HG03442 (cell line): ENCODE measurements around the gene NCKAP5.
"Not testable (repeated sequence)": the region's sequence is repeated elsewhere in the genome, so short reads cannot be mapped to it uniquely, and the experiment has no call there.

Source experiments
- ATAC-seq: cut with Tn5 transposase; IDR thresholded peaks from one replicate; pipeline ENCODE4 v1.9.1; 2021; ENCODE audit warnings: mild to moderate bottlenecking, moderate library complexity; ENCODE audit not compliant: unreplicated experiment

NCKAP5 gene

GRCh38 chr2:132860220-132860619, 708.0 kb downstream of the NCKAP5 start:
- no peak for ATAC-seq

- ATAC-seq = no peak
Measured at GRCh38 chr2:132859590-132859989, 708.7 kb downstream of the NCKAP5 start.

GRCh38 chr2:132857319-132857718, 710.9 kb downstream of the NCKAP5 start:
- no peak for ATAC-seq

DNA sequence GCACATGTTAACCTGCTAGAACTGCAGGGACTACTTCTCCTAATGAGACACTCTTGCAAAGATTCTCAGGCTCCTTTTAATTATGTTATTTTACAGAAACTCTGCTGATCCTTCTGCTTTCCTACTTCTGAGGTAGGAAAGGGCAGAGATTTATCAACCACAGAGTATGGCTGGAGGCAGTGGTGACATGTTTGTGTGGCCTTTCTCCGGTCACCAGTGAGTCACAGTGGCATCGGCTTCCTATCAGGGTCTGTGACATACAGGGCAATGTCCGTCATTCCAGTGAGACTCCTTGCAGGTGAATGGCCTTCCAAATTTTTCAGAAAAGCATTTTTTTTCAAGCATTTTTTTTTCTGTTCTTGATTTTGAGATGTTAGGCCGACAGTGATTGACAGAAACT, 717.6 kb downstream of the NCKAP5 start:
- ATAC-seq = no peak

- ATAC-seq = no peak
Measured at GRCh38 chr2:132849118-132849517, 719.1 kb downstream of the NCKAP5 start.

- ATAC-seq = no peak
Measured at GRCh38 chr2:132845339-132845738, 722.9 kb downstream of the NCKAP5 start.

- no peak for ATAC-seq
Measured at GRCh38 chr2:132844585-132844984, 723.7 kb downstream of the NCKAP5 start.

- ATAC-seq = no peak
Measured at GRCh38 chr2:132837769-132838168, 730.5 kb downstream of the NCKAP5 start.

DNA sequence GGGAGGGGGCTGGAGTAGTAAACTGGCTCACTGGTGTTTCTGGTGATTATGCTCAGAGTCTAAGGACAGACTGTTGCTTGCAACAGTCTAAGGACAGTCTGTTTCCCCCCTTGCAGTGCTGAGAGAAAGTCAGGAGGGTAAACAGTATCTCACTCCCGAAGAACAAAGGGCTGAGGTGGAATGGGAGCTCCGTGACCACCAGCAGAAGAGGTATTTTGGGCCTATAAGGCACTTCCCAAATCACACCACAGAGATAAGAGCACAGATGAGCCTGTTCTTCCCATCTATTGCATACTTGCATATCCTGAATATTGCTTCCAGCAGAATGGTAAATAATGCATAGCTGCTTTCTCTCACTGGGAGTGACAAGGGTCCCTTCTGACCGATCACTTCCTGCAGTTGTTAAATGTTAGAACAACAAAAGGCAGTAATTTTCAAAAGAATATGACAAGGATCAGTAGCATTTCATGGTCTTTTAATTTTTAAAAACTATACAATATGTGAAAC, 737.9 kb downstream of the NCKAP5 start:
- no peak for ATAC-seq

DNA sequence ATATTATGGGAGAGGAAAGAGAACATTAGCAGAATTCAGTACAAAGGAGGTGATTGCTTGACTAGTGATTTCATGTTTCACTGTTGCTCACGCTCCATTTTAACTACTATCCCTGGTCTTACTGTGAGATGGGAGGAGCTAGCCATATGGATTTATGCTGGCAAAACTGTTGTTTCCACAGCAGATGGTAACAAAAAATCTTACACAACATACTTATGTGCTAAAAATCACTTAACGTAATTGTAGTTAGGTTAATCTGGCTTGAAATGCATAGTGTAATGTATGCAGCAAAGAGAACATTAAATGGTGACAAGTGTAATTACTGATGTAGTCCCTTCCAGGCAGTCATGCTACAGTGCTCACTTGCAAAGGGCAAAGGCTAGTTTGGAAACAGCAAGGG, 742.7 kb downstream of the NCKAP5 start:
- ATAC-seq = no peak

- ATAC-seq = no peak
Measured at GRCh38 chr2:132824716-132825115, 743.5 kb downstream of the NCKAP5 start.

GRCh38 chr2:132816234-132816633, 752.0 kb downstream of the NCKAP5 start:
- no peak for ATAC-seq

GRCh38 chr2:132815516-132815915, 752.7 kb downstream of the NCKAP5 start:
- no peak for ATAC-seq

GRCh38 chr2:132814651-132815050, 753.6 kb downstream of the NCKAP5 start:
- no peak for ATAC-seq

GRCh38 chr2:132813422-132813821, 754.8 kb downstream of the NCKAP5 start:
- no peak for ATAC-seq

- ATAC-seq = no peak
Measured at GRCh38 chr2:132811148-132811915, 756.9 kb downstream of the NCKAP5 start.

DNA sequence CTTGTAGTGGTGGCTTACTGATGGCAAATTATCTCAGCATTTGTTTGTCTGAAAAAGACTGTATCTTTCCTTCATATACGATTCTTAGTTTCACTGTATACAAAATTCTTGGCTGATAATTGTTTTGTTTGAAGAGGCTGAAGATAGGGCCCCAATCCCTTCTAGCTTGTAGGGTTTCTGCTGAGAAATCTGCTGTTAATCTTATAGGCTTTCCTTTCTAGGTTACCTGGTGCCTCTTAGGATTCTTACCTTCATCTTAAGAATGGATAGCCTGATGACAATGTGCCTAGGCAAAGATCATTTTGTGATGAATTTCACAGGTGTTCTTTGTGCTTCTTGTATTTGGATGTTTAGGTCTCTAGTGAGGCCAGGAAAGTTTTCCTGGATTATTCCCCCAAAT, 758.3 kb downstream of the NCKAP5 start:
- not testable (repeated sequence) for ATAC-seq

DNA sequence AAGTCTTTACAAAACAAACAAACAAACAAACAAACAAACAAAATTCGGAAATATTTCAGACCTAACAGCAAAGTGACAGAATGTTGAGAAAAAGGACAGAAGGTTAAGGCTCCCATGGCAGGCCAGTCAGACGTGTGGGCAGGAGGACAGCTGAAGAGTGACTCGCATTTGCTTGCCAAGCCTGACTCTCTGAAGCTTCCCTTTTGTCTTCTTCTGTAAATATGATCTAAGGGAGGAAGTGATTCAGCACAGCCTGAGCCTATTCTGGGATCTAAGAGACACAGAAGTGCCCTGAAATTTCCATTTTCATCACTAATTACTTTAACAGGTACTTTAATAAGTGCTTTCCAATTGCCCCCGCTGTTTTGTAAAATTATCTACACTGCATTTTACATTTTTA, 764.2 kb downstream of the NCKAP5 start:
- ATAC-seq = no peak

DNA sequence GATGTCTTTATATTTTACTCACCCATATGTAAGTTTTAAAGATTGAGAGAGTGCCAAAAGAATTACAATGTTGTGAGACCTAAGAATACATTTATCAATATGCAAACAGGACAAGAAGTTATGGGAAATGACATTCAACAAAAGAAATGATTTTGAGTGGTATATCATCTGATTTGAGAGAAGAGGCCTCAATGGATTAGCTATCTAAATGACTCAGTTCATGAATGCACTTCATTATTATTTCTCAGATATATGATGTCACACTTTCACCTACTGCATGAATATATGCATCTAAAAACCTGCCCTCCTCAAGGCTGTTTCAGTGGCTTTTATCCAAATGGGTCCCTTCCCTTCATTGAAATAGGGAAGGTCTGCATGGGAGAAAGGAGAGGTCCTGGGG, 769.9 kb downstream of the NCKAP5 start:
- ATAC-seq = no peak

DNA sequence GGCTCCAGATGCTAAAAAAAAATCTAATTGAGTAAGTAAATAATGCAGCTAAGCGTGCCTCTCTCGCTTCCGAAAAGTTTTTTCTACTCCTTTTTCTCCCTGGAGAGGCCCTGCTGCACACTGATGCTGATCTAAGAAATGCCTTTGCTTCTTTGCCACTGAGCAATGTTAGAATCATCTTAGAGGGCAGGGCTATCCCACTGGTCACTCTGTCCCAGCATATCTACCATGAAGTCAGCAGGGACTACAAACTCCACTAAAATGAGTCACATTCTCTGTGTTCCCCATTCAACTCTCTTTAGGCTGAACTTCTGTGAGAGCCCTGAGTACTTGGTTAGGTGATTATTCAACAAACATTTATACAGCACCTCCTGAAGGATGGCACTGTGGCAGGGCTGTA, 770.7 kb downstream of the NCKAP5 start:
- no peak for ATAC-seq

- no peak for ATAC-seq
Measured at GRCh38 chr2:132797071-132797470, 771.2 kb downstream of the NCKAP5 start.

DNA sequence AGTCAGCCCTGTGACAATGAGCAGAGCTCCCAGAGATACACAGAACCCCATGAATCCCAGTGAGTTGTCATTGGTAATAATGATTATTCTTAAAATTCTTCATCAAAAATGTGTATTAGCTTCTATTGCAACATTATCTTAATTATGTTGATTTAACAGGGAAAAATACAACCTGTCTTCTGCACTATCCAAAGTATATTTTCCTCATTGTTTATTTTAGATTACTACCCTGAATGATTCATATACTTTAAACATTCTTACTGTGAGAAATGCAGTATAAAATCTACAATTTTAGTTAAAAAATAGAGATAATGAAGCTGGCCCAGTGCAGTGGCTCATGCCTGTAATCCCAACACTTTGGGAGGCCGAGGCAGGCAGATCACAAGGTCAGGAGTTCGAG, 773.0 kb downstream of the NCKAP5 start:
- no peak for ATAC-seq

DNA sequence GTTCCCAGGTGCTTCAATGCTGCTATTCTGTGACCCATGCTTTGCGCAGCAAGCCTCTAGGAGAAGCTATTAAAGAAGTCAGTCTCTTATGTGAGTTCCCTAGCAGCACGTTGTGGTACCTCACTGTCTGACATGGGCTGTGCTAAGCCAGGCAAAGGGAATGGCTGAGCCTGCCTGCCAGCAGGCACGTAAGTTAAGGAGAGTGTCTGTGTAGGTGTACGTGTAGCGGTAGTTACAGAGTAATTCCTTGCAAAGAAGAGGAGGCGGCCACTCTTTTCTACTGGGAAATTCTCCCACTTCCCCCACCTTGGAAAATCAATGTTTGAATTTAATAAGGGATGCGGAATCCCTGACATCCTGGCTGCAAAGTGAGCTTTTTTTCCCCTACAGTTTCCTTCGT, 774.7 kb downstream of the NCKAP5 start:
- no peak for ATAC-seq
